Embryonic facial prominence (tissue), 1 donor: ENCODE measurements around the gene NR1H3.
"Not testable (repeated sequence)": the region's sequence is repeated elsewhere in the genome, so short reads cannot be mapped to it uniquely, and the experiment has no call there.

Source experiments
- DNase-seq: peaks from one replicate; pipeline ENCODE4 v3.0.0-alpha.2; 2016; ENCODE audit errors: extremely low spot score

NR1H3 gene

GRCh38 chr11:47257517-47258316 lies at the start of gene NR1H3:
TSS of gene NR1H3 (plus strand) at chr11:47257996. CDS start at chr11:47259217, 1,221 bp downstream.
- no peak for DNase-seq

GRCh38 chr11:47208008-47208552 lies 49.7 kb upstream of the NR1H3 start:
- not testable (repeated sequence) for DNase-seq

GRCh38 chr11:47208628-47209027 lies 49.2 kb upstream of the NR1H3 start:
- no peak for DNase-seq

- DNase-seq = no peak
These were observed 44.9 kb upstream of the NR1H3 start for GRCh38 chr11:47212938-47213337.

GRCh38 chr11:47213950-47214565 lies 43.7 kb upstream of the NR1H3 start:
- DNase-seq = no peak

- DNase-seq = no peak
These were observed 42.4 kb upstream of the NR1H3 start for GRCh38 chr11:47215366-47215910.

- DNase-seq = peak; percentile 7
These were observed 41.5 kb upstream of the NR1H3 start for GRCh38 chr11:47216121-47216798.

GRCh38 chr11:47220401-47220821 lies 37.4 kb upstream of the NR1H3 start:
- no peak for DNase-seq

- no peak for DNase-seq
These were observed 35.1 kb upstream of the NR1H3 start for GRCh38 chr11:47222696-47223095.

- no peak for DNase-seq
These were observed 32.0 kb upstream of the NR1H3 start for GRCh38 chr11:47225552-47226400.

- no peak for DNase-seq
These were observed 28.6 kb upstream of the NR1H3 start for GRCh38 chr11:47229161-47229560.

GRCh38 chr11:47233051-47233450 lies 24.7 kb upstream of the NR1H3 start:
- no peak for DNase-seq

GRCh38 chr11:47233989-47234668 lies 23.7 kb upstream of the NR1H3 start:
- DNase-seq = no peak

- DNase-seq = no peak
These were observed 23.1 kb upstream of the NR1H3 start for GRCh38 chr11:47234669-47235100.

- DNase-seq = no peak
These were observed 22.6 kb upstream of the NR1H3 start for GRCh38 chr11:47235163-47235562.

- no peak for DNase-seq
These were observed 21.3 kb upstream of the NR1H3 start for GRCh38 chr11:47236482-47236881.

GRCh38 chr11:47239852-47240251 lies 17.9 kb upstream of the NR1H3 start:
- DNase-seq = no peak

- no peak for DNase-seq
These were observed 15.9 kb upstream of the NR1H3 start for GRCh38 chr11:47241841-47242301.

- no peak for DNase-seq
These were observed 15.1 kb upstream of the NR1H3 start for GRCh38 chr11:47242596-47243192.

GRCh38 chr11:47243454-47243853 lies 14.3 kb upstream of the NR1H3 start:
- no peak for DNase-seq
